HFFc6 (cell line): ENCODE results near the gene CELF5. TPM values are rescaled to one million over a fixed set of nuclear protein-coding genes. Genes with fewer than 3 reads are reported as not detected.
"Not testable (repeated sequence)": the region's sequence is repeated elsewhere in the genome, so short reads cannot be mapped to it uniquely, and the experiment has no call there.

Experiments
- DNase-seq: peaks from one replicate; pipeline ENCODE4 v3.0.0-alpha.2; 2018
- H3K27ac Mint-ChIP-seq: 2 replicates; pipeline ENCODE4 v1.8.0; 2020; ENCODE audit warnings: mild to moderate bottlenecking, mixed read lengths
- H3K27me3 Mint-ChIP-seq: 2 replicates; pipeline ENCODE4 v1.8.0; 2021; ENCODE audit warnings: mild to moderate bottlenecking, moderate library complexity, mixed read lengths; ENCODE audit not compliant: insufficient read depth
- H3K36me3 Mint-ChIP-seq: 2 replicates; pipeline ENCODE4 v1.8.0; 2021; ENCODE audit warnings: low read depth, mixed read lengths
- H3K4me1 Mint-ChIP-seq: 2 replicates; pipeline ENCODE4 v1.8.0; 2020; ENCODE audit warnings: low read depth, mixed read lengths
- H3K4me3 Mint-ChIP-seq: 2 replicates; pipeline ENCODE4 v1.8.0; 2020; ENCODE audit warnings: mild to moderate bottlenecking, moderate library complexity, mixed read lengths
- H3K9me3 Mint-ChIP-seq: 2 replicates; pipeline ENCODE4 v1.8.0; 2020; ENCODE audit warnings: mild to moderate bottlenecking, mixed read lengths
- CTCF ChIP-seq: fragments of 200-600 bp; sonication (generic); IDR thresholded peaks from 2 replicates; pipeline ENCODE4 v1.5.0; 2021; ENCODE audit warnings: antibody characterized with exemption, mild to moderate bottlenecking
- total RNA-seq, 6 experiments: library from RNA; stranded (reverse); fragmentation: NEBNext Ultra II Directional; extraction: Animal tissue kit (Norgen Biotek cat#: 25700); gene quantifications; 2 replicates in 1 of 6; 3 replicates in 5 of 6; pipeline ENCODE4 v1.2.3, GENCODE V29; 2021

CELF5 gene
- total RNA-seq, 6 experiments from 2014 or later, result 0.20 to 0.46 (median 0.30) TPM; not detected in 3

- peaks cover 4% of the 10 kb centered on the region; the same call in 1 of the 2 replicates for H3K9me3 Mint-ChIP-seq
- H3K4me1 Mint-ChIP-seq, result no peaks in the 10 kb centered on the region
- no peaks in the 10 kb centered on the region; the same call in 1 of the 2 replicates for H3K36me3 Mint-ChIP-seq
- peaks cover 41% of the 10 kb centered on the region for H3K27me3 Mint-ChIP-seq
- no peak for DNase-seq
- no peak overlapping the region for H3K27ac Mint-ChIP-seq
- no peak overlapping the region for H3K4me3 Mint-ChIP-seq
- no peak for TF ChIP-seq CTCF
Measured at GRCh38 chr19:3295581-3295980, 71.1 kb downstream of the CELF5 start.

- Mint-ChIP-seq H3K27me3 (peaks cover 39% of the 10 kb centered on the region), H3K27ac (no peak overlapping the region), H3K36me3 (no peaks in the 10 kb centered on the region; the same call in 1 of the 2 replicates), H3K4me1 (no peaks in the 10 kb centered on the region), H3K4me3 (no peak overlapping the region), H3K9me3 (peaks cover 4% of the 10 kb centered on the region; the same call in 1 of the 2 replicates)
- TF ChIP-seq CTCF, result no peak
- no peak for DNase-seq
Measured at GRCh38 chr19:3296034-3296433, 71.6 kb downstream of the CELF5 start.

GRCh38 chr19:3296446-3296845 is 72.0 kb downstream of the CELF5 start:
- TF ChIP-seq CTCF, result no peak
- no peaks in the 10 kb centered on the region; the same call in 1 of the 2 replicates for H3K36me3 Mint-ChIP-seq
- peaks cover 4% of the 10 kb centered on the region; the same call in 1 of the 2 replicates for H3K9me3 Mint-ChIP-seq
- peaks cover 36% of the 10 kb centered on the region for H3K27me3 Mint-ChIP-seq
- H3K4me1 Mint-ChIP-seq, result no peaks in the 10 kb centered on the region
- no peak overlapping the region for H3K4me3 Mint-ChIP-seq
- H3K27ac Mint-ChIP-seq, result no peak overlapping the region
- no peak for DNase-seq

- no peak for TF ChIP-seq CTCF
- peaks cover 4% of the 10 kb centered on the region; the same call in 1 of the 2 replicates for H3K36me3 Mint-ChIP-seq
- H3K4me1 Mint-ChIP-seq, result no peaks in the 10 kb centered on the region
- peaks cover 11% of the 10 kb centered on the region for H3K9me3 Mint-ChIP-seq
- no peak overlapping the region for H3K4me3 Mint-ChIP-seq
- peaks cover 24% of the 10 kb centered on the region for H3K27me3 Mint-ChIP-seq
- no peak overlapping the region for H3K27ac Mint-ChIP-seq
- no peak for DNase-seq
Measured at GRCh38 chr19:3298853-3299449, 74.5 kb downstream of the CELF5 start.

- H3K4me3 Mint-ChIP-seq, H3K36me3 Mint-ChIP-seq, H3K27ac Mint-ChIP-seq, H3K4me1 Mint-ChIP-seq, DNase-seq: not testable (repeated sequence)
- Mint-ChIP-seq H3K9me3 (peaks cover 11% of the 10 kb centered on the region), H3K27me3 (peaks cover 22% of the 10 kb centered on the region)
Measured at GRCh38 chr19:3300566-3300965, 76.1 kb downstream of the CELF5 start.

- DNase-seq, result no peak
- H3K4me1 Mint-ChIP-seq, result no peaks in the 10 kb centered on the region
- peak; percentile 43; the same call in 1 of the 2 replicates for TF ChIP-seq CTCF
- H3K4me3 Mint-ChIP-seq, result no peak overlapping the region
- H3K36me3 Mint-ChIP-seq, result peaks cover 4% of the 10 kb centered on the region; the same call in 1 of the 2 replicates
- H3K27me3 Mint-ChIP-seq, result peaks cover 19% of the 10 kb centered on the region
- no peak overlapping the region for H3K27ac Mint-ChIP-seq
- H3K9me3 Mint-ChIP-seq, result peaks cover 11% of the 10 kb centered on the region
Measured at GRCh38 chr19:3302755-3303154, 78.3 kb downstream of the CELF5 start.
